HepG2 (cell line): ENCODE data around the gene RABL2B. TPM values are rescaled to one million over a fixed set of nuclear protein-coding genes. Genes with fewer than 3 reads are reported as not detected.
"Not testable (repeated sequence)": the region's sequence is repeated elsewhere in the genome, so short reads cannot be mapped to it uniquely, and the experiment has no call there.

Source experiments
- BORCS8-MEF2B ChIP-seq: sonication (generic); formaldehyde crosslinking; IDR thresholded peaks from 2 replicates; pipeline ENCODE4 v1.8.0; 2022; ENCODE audit warnings: mild to moderate bottlenecking, missing genetic modification reagents
- CEBPG ChIP-seq: IDR thresholded peaks from 2 replicates; pipeline ENCODE4 v1.6.1; 2016
- DMAP1 ChIP-seq: IDR thresholded peaks from 2 replicates; pipeline ENCODE4 v1.6.1; 2016
- FOXO1 ChIP-seq: sonication (generic); formaldehyde crosslinking; IDR thresholded peaks from 2 replicates; pipeline ENCODE4 v1.4.0; 2020; ENCODE audit warnings: missing genetic modification reagents
- GABPB1 ChIP-seq: IDR thresholded peaks from 2 replicates; pipeline ENCODE4 v1.6.1; 2016; ENCODE audit warnings: mild to moderate bottlenecking, missing genetic modification reagents, moderate library complexity, missing compliant biosample characterization
- GATAD1 ChIP-seq: IDR thresholded peaks from 2 replicates; pipeline ENCODE4 v1.6.1; 2016; ENCODE audit warnings: missing genetic modification reagents, missing compliant biosample characterization
- GATAD2A ChIP-seq: IDR thresholded peaks from 2 replicates; pipeline ENCODE4 v1.6.1; 2016
- GZF1 ChIP-seq: sonication (generic); formaldehyde crosslinking; IDR thresholded peaks from 2 replicates; pipeline ENCODE4 v1.5.1; 2020; ENCODE audit warnings: mild to moderate bottlenecking, missing genetic modification reagents
- HNF4A ChIP-seq: sonication (generic); formaldehyde crosslinking; IDR thresholded peaks from 2 replicates; pipeline ENCODE4 v1.4.0; 2020; ENCODE audit warnings: missing genetic modification reagents
- MYC ChIP-seq: sonication (generic); formaldehyde crosslinking; IDR thresholded peaks from 2 replicates; pipeline ENCODE4 v1.9.0; 2021; ENCODE audit warnings: missing genetic modification reagents, borderline replicate concordance
- NR2F6 ChIP-seq, 2 experiments: IDR thresholded peaks; 2 replicates each; pipeline ENCODE4 v1.6.1; 2016; ENCODE audit warnings: antibody characterized with exemption in 1 of 2, mild to moderate bottlenecking in 1 of 2
- PHF8 ChIP-seq: sonication (generic); formaldehyde crosslinking; IDR thresholded peaks from 2 replicates; pipeline ENCODE4 v1.5.0; 2020; ENCODE audit warnings: missing genetic modification reagents
- POLR2G ChIP-seq: fragments of 200-400 bp; formaldehyde crosslinking; IDR thresholded peaks from 2 replicates; pipeline ENCODE4 v1.6.1; 2018; ENCODE audit warnings: mild to moderate bottlenecking, low read depth, low read length, moderate library complexity
- RARA ChIP-seq: IDR thresholded peaks from 2 replicates; pipeline ENCODE4 v1.6.1; 2016; ENCODE audit warnings: missing genetic modification reagents, missing compliant biosample characterization
- ZFY ChIP-seq: sonication (generic); formaldehyde crosslinking; IDR thresholded peaks from 2 replicates; pipeline ENCODE4 v1.4.0; 2020; ENCODE audit warnings: missing genetic modification reagents
- ZMYM3 ChIP-seq: sonication (generic); formaldehyde crosslinking; IDR thresholded peaks from 2 replicates; pipeline ENCODE4 v1.5.1; 2020; ENCODE audit warnings: mild to moderate bottlenecking, missing genetic modification reagents
- ZNF350 ChIP-seq: sonication (generic); formaldehyde crosslinking; IDR thresholded peaks from 2 replicates; pipeline ENCODE4 v1.4.0; 2020; ENCODE audit warnings: mild to moderate bottlenecking, low read depth, missing genetic modification reagents, borderline replicate concordance
- ZNF781 ChIP-seq: sonication (generic); formaldehyde crosslinking; IDR thresholded peaks from 2 replicates; pipeline ENCODE4 v1.5.1; 2020; ENCODE audit warnings: borderline replicate concordance, mild to moderate bottlenecking, missing genetic modification reagents; ENCODE audit errors: not compliant biosample characterization
- polyA plus RNA-seq, 8 experiments: library from polyadenylated mRNA; depleted of rRNA in 3 of 8; stranded (reverse) in 7 of 8; unstranded in 1 of 8; fragments of >200 nt; fragmentation: Illumina TruSeq in 4 of 8; extraction: Trizol in 4 of 8; gene quantifications; 2 replicates each; pipeline versions ENCODE4 v1.2.1 to v1.2.3, GENCODE V29; 2011 to 2016; ENCODE audit warnings: low read depth in 4 of 8, missing spikeins in 1 of 8, mixed read lengths in 1 of 8; ENCODE audit not compliant: insufficient read depth in 1 of 8
- total RNA-seq, 5 experiments: library from RNA; depleted of rRNA; stranded (reverse); fragments of >200 nt; fragmentation: Illumina TruSeq; extraction: Trizol; gene quantifications; 2 replicates each; pipeline ENCODE4 v1.2.3, GENCODE V29; 2016; ENCODE audit warnings: low read depth in 1 of 5
- TF ChIP-seq, protein P1 (sequence below): sonication (generic); formaldehyde crosslinking; IDR thresholded peaks from 2 replicates; pipeline ENCODE4 v1.9.0; 2022; ENCODE audit warnings: missing genetic modification reagents, mild to moderate bottlenecking, borderline replicate concordance
- TF ChIP-seq, protein P2 (sequence below): sonication (generic); formaldehyde crosslinking; IDR thresholded peaks from 2 replicates; pipeline ENCODE4 v1.5.1; 2020; ENCODE audit warnings: mild to moderate bottlenecking, missing genetic modification reagents
- TF ChIP-seq, protein P3 (sequence below): sonication (generic); formaldehyde crosslinking; IDR thresholded peaks from 2 replicates; pipeline ENCODE4 v1.5.0; 2020; ENCODE audit warnings: mild to moderate bottlenecking, missing genetic modification reagents, moderate library complexity

Gene RABL2B
- total and polyA plus RNA-seq, 2 of the 13 experiments (the other 11 are each of a cell fraction or from before 2014, with no cell fraction given): 8.0 to 27.9 TPM

DNA sequence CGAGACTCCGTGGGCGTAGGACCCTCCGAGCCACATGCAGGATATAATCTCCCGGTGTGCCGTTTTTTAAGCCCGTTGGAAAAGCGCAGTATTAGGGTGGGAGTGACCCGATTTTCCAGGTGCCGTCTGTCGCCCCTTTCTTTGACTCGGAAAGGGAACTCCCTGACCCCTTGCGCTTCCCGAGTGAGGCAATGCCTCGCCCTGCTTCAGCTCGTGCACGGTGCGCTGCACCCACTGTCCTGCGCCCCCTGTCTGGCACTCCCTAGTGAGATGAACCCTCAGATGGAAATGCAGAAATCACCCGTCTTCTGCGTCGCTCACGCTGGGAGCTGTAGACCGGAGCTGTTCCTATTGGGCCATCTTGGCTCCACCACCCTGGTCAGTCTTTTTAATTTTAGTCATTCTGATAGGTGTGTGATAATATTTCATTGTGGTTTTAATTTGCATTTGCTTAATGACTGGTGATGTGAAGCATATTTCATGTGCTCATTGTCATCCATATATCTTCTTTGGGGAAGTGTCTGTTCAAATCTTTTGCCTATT lies 26.4 kb downstream of the RABL2B start (continued):
- TF ChIP-seq, protein P1, sequence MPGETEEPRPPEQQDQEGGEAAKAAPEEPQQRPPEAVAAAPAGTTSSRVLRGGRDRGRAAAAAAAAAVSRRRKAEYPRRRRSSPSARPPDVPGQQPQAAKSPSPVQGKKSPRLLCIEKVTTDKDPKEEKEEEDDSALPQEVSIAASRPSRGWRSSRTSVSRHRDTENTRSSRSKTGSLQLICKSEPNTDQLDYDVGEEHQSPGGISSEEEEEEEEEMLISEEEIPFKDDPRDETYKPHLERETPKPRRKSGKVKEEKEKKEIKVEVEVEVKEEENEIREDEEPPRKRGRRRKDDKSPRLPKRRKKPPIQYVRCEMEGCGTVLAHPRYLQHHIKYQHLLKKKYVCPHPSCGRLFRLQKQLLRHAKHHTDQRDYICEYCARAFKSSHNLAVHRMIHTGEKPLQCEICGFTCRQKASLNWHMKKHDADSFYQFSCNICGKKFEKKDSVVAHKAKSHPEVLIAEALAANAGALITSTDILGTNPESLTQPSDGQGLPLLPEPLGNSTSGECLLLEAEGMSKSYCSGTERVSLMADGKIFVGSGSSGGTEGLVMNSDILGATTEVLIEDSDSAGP (CRISPR knock-in tag): 0 out of 2 replicates have a peak, but pooled peaks have one; percentile 23
- TF ChIP-seq DMAP1: peak; percentile 49; the same call in 1 of the 2 replicates
- TF ChIP-seq GABPB1 (CRISPR knock-in tag): peak; percentile 28; the same call in 1 of the 2 replicates
- peak; percentile 70 for TF ChIP-seq GZF1 (CRISPR knock-in tag)
- peak; percentile 62; the same call in 1 of the 2 replicates for TF ChIP-seq MYC (CRISPR knock-in tag)
- 0 out of 2 replicates have a peak, but pooled peaks have one; percentile 38 for TF ChIP-seq PHF8 (CRISPR knock-in tag)
- TF ChIP-seq HNF4A (CRISPR knock-in tag): 0 out of 2 replicates have a peak, but pooled peaks have one; percentile 33
- TF ChIP-seq FOXO1 (CRISPR knock-in tag): 0 out of 2 replicates have a peak, but pooled peaks have one; percentile 24
- TF ChIP-seq ZMYM3: 0 out of 2 replicates have a peak, but pooled peaks have one; percentile 13
- TF ChIP-seq BORCS8-MEF2B: 0 out of 2 replicates have a peak, but pooled peaks have one; percentile 30
- peak; percentile 44 for TF ChIP-seq ZNF781 (CRISPR knock-in tag)
- TF ChIP-seq, protein P2, sequence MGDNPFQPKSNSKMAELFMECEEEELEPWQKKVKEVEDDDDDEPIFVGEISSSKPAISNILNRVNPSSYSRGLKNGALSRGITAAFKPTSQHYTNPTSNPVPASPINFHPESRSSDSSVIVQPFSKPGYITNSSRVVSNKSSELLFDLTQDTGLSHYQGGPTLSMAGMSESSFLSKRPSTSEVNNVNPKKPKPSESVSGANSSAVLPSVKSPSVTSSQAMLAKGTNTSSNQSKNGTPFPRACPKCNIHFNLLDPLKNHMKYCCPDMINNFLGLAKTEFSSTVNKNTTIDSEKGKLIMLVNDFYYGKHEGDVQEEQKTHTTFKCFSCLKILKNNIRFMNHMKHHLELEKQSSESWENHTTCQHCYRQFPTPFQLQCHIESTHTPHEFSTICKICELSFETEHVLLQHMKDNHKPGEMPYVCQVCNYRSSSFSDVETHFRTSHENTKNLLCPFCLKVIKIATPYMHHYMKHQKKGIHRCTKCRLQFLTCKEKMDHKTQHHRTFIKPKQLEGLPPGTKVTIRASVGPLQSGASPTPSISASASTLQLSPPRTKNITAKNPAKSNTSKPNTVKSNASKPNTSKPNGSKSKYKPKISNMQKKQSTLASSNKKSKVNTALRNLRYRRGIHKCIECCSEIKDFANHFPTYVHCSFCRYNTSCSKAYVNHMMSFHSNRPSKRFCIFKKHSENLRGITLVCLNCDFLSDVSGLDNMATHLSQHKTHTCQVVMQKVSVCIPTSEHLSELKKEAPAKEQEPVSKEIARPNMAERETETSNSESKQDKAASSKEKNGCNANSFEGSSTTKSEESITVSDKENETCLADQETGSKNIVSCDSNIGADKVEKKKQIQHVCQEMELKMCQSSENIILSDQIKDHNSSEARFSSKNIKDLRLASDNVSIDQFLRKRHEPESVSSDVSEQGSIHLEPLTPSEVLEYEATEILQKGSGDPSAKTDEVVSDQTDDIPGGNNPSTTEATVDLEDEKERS (CRISPR knock-in tag): 0 out of 2 replicates have a peak, but pooled peaks have one; percentile 39
- TF ChIP-seq, protein P3, sequence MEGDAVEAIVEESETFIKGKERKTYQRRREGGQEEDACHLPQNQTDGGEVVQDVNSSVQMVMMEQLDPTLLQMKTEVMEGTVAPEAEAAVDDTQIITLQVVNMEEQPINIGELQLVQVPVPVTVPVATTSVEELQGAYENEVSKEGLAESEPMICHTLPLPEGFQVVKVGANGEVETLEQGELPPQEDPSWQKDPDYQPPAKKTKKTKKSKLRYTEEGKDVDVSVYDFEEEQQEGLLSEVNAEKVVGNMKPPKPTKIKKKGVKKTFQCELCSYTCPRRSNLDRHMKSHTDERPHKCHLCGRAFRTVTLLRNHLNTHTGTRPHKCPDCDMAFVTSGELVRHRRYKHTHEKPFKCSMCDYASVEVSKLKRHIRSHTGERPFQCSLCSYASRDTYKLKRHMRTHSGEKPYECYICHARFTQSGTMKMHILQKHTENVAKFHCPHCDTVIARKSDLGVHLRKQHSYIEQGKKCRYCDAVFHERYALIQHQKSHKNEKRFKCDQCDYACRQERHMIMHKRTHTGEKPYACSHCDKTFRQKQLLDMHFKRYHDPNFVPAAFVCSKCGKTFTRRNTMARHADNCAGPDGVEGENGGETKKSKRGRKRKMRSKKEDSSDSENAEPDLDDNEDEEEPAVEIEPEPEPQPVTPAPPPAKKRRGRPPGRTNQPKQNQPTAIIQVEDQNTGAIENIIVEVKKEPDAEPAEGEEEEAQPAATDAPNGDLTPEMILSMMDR: peak; percentile 76
- 0 out of 2 replicates have a peak, but pooled peaks have one; percentile 42 for TF ChIP-seq GATAD1 (CRISPR knock-in tag)
- 0 out of 2 replicates have a peak, but pooled peaks have one; percentile 23 for TF ChIP-seq ZFY (CRISPR knock-in tag)
- peak; percentile 37; the same call in 1 of the 2 replicates for TF ChIP-seq RARA (CRISPR knock-in tag)
- 0 out of 2 replicates have a peak, but pooled peaks have one; percentile 21 for TF ChIP-seq GATAD2A
- TF ChIP-seq NR2F6 (IDR thresholded peaks at IDR 0.05): peak; percentile 35; the same call in 1 of the 2 replicates
- TF ChIP-seq NR2F6 (CRISPR knock-in tag; IDR thresholded peaks at IDR 0.05): not testable (repeated sequence)
- TF ChIP-seq CEBPG (CRISPR knock-in tag): peak; percentile 64
- TF ChIP-seq POLR2G: peak; percentile 54; the same call in 1 of the 2 replicates
- 0 out of 2 replicates have a peak, but pooled peaks have one; percentile 45 for TF ChIP-seq ZNF350
